Neuronal stem cell (in vitro differentiated cells): ENCODE measurements around the gene SNRNP70.
"Not testable (repeated sequence)": the region's sequence is repeated elsewhere in the genome, so short reads cannot be mapped to it uniquely, and the experiment has no call there.

Experiments
- DNase-seq: peaks from one replicate; pipeline ENCODE4 v3.0.0-alpha.2; 2013; ENCODE audit warnings: low spot score
- H2AFZ ChIP-seq: one replicate; pipeline ENCODE4 v1.6.1; 2013; ENCODE audit warnings: mild to moderate bottlenecking, low read length, inconsistent platforms
- H2AK5ac ChIP-seq: 2 replicates; pipeline ENCODE4 v1.6.1; 2013; ENCODE audit warnings: low read depth, mild to moderate bottlenecking, inconsistent platforms, low read length, moderate library complexity, mixed read lengths
- H2BK120ac ChIP-seq: 2 replicates; pipeline ENCODE4 v1.6.1; 2013; ENCODE audit warnings: low read depth, mild to moderate bottlenecking, inconsistent platforms, low read length, moderate library complexity, mixed read lengths
- H2BK12ac ChIP-seq: one replicate; pipeline ENCODE4 v1.6.1; 2013; ENCODE audit warnings: low read length, inconsistent platforms
- H2BK15ac ChIP-seq: 2 replicates; pipeline ENCODE4 v1.6.1; 2013; ENCODE audit warnings: mild to moderate bottlenecking, low read length, inconsistent platforms, mixed read lengths
- H2BK5ac ChIP-seq: one replicate; pipeline ENCODE4 v1.6.1; 2013; ENCODE audit warnings: inconsistent platforms, mild to moderate bottlenecking, low read length, moderate library complexity
- H3K14ac ChIP-seq: one replicate; pipeline ENCODE4 v1.6.1; 2013; ENCODE audit warnings: low read length, inconsistent platforms
- H3K18ac ChIP-seq: 2 replicates; pipeline ENCODE4 v1.6.1; 2013; ENCODE audit warnings: low read length, inconsistent platforms
- H3K23ac ChIP-seq: 2 replicates; pipeline ENCODE4 v1.6.1; 2013; ENCODE audit warnings: low read depth, mild to moderate bottlenecking, mixed read lengths, low read length, inconsistent platforms; ENCODE audit not compliant: poor library complexity
- H3K27ac ChIP-seq: replicated peaks from 3 replicates; pipeline ENCODE4 v1.5.1; 2013; ENCODE audit warnings: low read length, inconsistent platforms
- H3K27me3 ChIP-seq, 3 experiments: 2 replicates each; pipeline ENCODE4 v1.6.1; 2013; ENCODE audit warnings: low read length in 3 of 3, mild to moderate bottlenecking in 2 of 3, inconsistent platforms in 1 of 3, low read depth in 1 of 3, mixed read lengths in 1 of 3, moderate library complexity in 1 of 3; ENCODE audit not compliant: control insufficient read depth in 3 of 3, insufficient read depth in 3 of 3
- H3K36me3 ChIP-seq, 2 donors: replicated peaks in 1 of 2; 2 replicates each; pipeline ENCODE4 v1.6.1; 2013; ENCODE audit warnings: low read length in 2 of 2; ENCODE audit not compliant: control insufficient read depth in 2 of 2, insufficient read depth in 2 of 2
- H3K4ac ChIP-seq: 2 replicates; pipeline ENCODE4 v1.6.1; 2013; ENCODE audit warnings: inconsistent platforms, mild to moderate bottlenecking, low read length, moderate library complexity
- H3K4me1 ChIP-seq, 2 donors: 1 replicate in 1 of 2; 2 replicates in 1 of 2; pipeline ENCODE4 v1.6.1; 2013; ENCODE audit warnings: low read length in 2 of 2, low read depth in 1 of 2; ENCODE audit not compliant: control insufficient read depth in 2 of 2, insufficient read depth in 1 of 2
- H3K4me2 ChIP-seq: one replicate; pipeline ENCODE4 v1.6.1; 2013; ENCODE audit warnings: mild to moderate bottlenecking, low read length, inconsistent platforms; ENCODE audit not compliant: insufficient read depth, poor library complexity, severe bottlenecking
- H3K4me3 ChIP-seq, 2 donors: 2 replicates each; pipeline ENCODE4 v1.5.1; 2013; ENCODE audit warnings: low read length in 2 of 2, mild to moderate bottlenecking in 2 of 2, inconsistent platforms in 1 of 2, moderate library complexity in 1 of 2
- H3K79me1 ChIP-seq: one replicate; pipeline ENCODE4 v1.6.1; 2013; ENCODE audit warnings: low read depth, mild to moderate bottlenecking, inconsistent platforms, low read length, moderate library complexity
- H3K9ac ChIP-seq: one replicate; pipeline ENCODE4 v1.6.1; 2013; ENCODE audit warnings: mild to moderate bottlenecking, low read depth, low read length, inconsistent platforms; ENCODE audit not compliant: poor library complexity
- H3K9me3 ChIP-seq, 2 donors: replicated peaks in 1 of 2; 2 replicates each; pipeline versions ENCODE3 to v1.6.1; 2013; ENCODE audit warnings: low read length in 2 of 2, mild to moderate bottlenecking in 2 of 2, inconsistent platforms in 1 of 2, low read depth in 1 of 2, mixed read lengths in 1 of 2, moderate library complexity in 1 of 2; ENCODE audit not compliant: control insufficient read depth in 2 of 2, insufficient read depth in 1 of 2
- H4K8ac ChIP-seq: one replicate; pipeline ENCODE4 v1.6.1; 2013; ENCODE audit warnings: low read depth, mild to moderate bottlenecking, inconsistent platforms, low read length, moderate library complexity
- H4K91ac ChIP-seq: one replicate; pipeline ENCODE4 v1.6.1; 2013; ENCODE audit warnings: low read length, low read depth, mild to moderate bottlenecking, inconsistent platforms; ENCODE audit not compliant: poor library complexity
- WGBS, 2 donors: extraction: QIAGEN DNeasy Blood & Tissue Kit; methylation state at CpG; one replicate each; pipeline ENCODE4 v1.1.7; 2013; ENCODE audit warnings: missing lambda C conversion rate in 2 of 2, mixed read lengths in 1 of 2; ENCODE audit not compliant: insufficient read length in 2 of 2, insufficient replicate concordance in 1 of 2; ENCODE audit errors: extremely low coverage in 2 of 2; 5-methylcytosine and 5-hydroxymethylcytosine counted together

SNRNP70 gene

GRCh38 chr19:49142866-49143335 is 57.6 kb downstream of the SNRNP70 start:
- Histone ChIP-seq H3K4me3 (peak overlapping the region; percentile 77 to 92), H3K4me2 (peak overlapping the region; percentile 100), H2AK5ac (no peak overlapping the region), H3K36me3 (no peaks in the 10 kb centered on the region), H2AFZ (peak overlapping the region; percentile 94), H3K4ac (peak overlapping the region; percentile 93), H2BK5ac (no peak overlapping the region), H3K79me1 (no peaks in the 10 kb centered on the region), H4K91ac (no peak overlapping the region), H3K23ac (peak overlapping the region; percentile 86), H3K4me1 (peaks cover 9 to 12% of the 10 kb centered on the region in 2 donors), H3K9me3 (no peaks in the 10 kb centered on the region), H4K8ac (peak overlapping the region; percentile 54), H3K27ac (no peak overlapping the region), H2BK15ac (no peak overlapping the region), H3K27me3 (peaks cover 0 to 1% (median 0%) of the 10 kb centered on the region in 3 experiments), H2BK12ac (no peak overlapping the region), H2BK120ac (no peak overlapping the region), H3K14ac (peak overlapping the region; percentile 90), H3K18ac (peak overlapping the region; percentile 94), H3K9ac (peak overlapping the region; percentile 97)
- WGBS, 2 donors, result no CpG with 5 or more reads among the region's 21 CpGs
- peak; percentile 90 for DNase-seq

DNA sequence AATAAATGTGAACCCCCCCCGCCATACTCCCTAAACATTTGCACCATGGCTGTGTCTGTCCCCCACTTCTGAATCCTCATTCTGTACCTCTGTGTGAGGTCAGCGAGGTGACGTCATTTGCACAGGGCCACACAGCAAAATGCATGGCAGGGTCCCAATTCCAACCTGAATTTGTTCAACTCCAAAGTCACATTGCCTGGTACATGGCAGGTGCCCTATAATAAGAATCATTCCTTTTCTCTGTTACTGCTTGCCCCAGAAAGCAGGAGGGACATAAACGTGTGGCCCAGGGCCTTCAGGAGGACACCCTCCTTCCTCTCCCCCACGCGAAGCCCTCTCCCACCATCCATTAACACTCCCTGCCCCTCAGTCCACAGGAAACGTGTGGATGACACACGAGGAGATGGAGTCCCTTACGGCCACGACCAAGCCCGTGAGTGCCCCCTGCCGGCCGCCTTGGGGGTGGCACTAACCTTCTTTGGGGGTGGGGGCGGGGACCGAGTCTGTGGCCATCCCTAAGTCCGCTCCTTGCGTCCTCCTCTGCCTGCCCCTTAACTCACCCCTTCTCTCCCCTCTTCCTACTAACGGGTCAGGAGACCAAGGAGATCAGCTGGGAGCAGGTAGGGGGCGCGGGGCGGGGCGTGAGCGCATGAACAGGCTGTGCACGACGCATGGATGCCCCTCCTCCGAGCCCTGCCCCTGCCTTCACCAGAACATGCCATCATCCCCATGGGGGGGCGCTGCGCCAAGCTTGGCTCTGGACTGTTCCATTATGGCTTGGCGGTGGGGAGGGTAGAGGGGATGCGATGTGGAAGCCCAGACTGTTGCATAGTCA is 60.5 kb downstream of the SNRNP70 start:
- no peaks in the 10 kb centered on the region for H3K36me3 ChIP-seq
- peak overlapping the region; percentile 64 for H3K9ac ChIP-seq
- no peak overlapping the region for H2BK120ac ChIP-seq
- H3K4me1 ChIP-seq, result peaks cover 15 to 18% of the 10 kb centered on the region in 2 donors
- H2BK12ac ChIP-seq, result no peak overlapping the region
- H2BK15ac ChIP-seq, result peak overlapping the region; percentile 10
- H2AFZ ChIP-seq, result peak overlapping the region; percentile 91
- H2BK5ac ChIP-seq, result no peak overlapping the region
- peak overlapping the region; percentile 32 for H3K14ac ChIP-seq
- no peak overlapping the region for H2AK5ac ChIP-seq
- no peak overlapping the region for H3K4ac ChIP-seq
- peak overlapping the region; percentile 68 for H3K4me2 ChIP-seq
- H3K23ac ChIP-seq, result peak overlapping the region; percentile 9
- peak overlapping the region; percentile 58 for H3K18ac ChIP-seq
- no peaks in the 10 kb centered on the region for H3K9me3 ChIP-seq
- WGBS, 2 donors, result no CpG with 5 or more reads among the region's 30 CpGs
- no peak overlapping the region for H4K8ac ChIP-seq
- peak overlapping the region; percentile 82 for H3K27ac ChIP-seq
- H4K91ac ChIP-seq, result no peak overlapping the region
- peaks cover 0 to 1% (median 0%) of the 10 kb centered on the region in 3 experiments for H3K27me3 ChIP-seq
- DNase-seq, result peak; percentile 98
- no peaks in the 10 kb centered on the region for H3K79me1 ChIP-seq
- peak overlapping the region; percentile 38 to 65 for H3K4me3 ChIP-seq

- H3K4me3 ChIP-seq, result peak overlapping the region; percentile 15 to 65
- not testable (repeated sequence) for H3K9me3 ChIP-seq
These were observed 61.1 kb downstream of the SNRNP70 start for GRCh38 chr19:49146408-49146770.

DNA sequence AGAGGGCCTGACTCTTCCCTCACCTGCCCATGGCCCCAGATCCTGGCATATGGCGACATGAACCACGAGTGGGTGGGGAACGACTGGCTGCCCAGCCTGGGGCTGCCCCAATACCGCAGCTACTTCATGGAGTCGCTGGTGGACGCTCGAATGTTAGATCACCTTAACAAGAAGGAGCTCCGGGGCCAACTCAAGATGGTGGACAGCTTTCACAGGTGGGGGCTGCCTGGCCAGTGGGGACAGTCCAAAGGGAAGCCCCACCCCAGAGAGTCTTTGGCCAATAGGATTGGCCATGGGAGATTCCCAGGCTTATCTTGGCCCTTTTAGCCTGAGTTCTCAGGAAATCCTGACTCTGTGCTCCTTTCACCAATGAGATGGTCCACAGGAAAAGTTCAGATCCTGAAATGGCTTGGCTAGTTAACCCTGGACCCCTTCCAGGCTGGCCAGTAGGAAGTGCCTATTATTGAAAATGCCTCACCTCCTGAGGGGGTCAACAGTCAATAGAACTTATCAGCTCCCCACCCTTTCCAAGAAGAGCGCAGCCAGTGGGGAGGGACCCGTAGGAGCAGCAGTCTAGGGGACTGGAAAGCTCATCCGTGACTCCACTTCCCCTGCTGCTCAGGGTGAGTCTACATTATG is 62.9 kb downstream of the SNRNP70 start:
- Histone ChIP-seq H3K4me3 (no peak overlapping the region), H3K9ac (no peak overlapping the region), H3K4me1 (peaks cover 16 to 18% of the 10 kb centered on the region in 2 donors), H2BK5ac (no peak overlapping the region), H2AK5ac (no peak overlapping the region), H3K9me3 (no peaks in the 10 kb centered on the region), H3K27me3 (peaks cover 0 to 14% (median 0%) of the 10 kb centered on the region in 3 experiments), H4K91ac (no peak overlapping the region), H4K8ac (no peak overlapping the region), H3K36me3 (no peaks in the 10 kb centered on the region), H3K79me1 (no peaks in the 10 kb centered on the region), H3K27ac (no peak overlapping the region), H2AFZ (no peak overlapping the region), H3K4me2 (peak overlapping the region; percentile 90), H3K18ac (no peak overlapping the region), H3K14ac (no peak overlapping the region), H2BK120ac (no peak overlapping the region), H2BK15ac (no peak overlapping the region), H2BK12ac (peak overlapping the region; percentile 24), H3K4ac (no peak overlapping the region), H3K23ac (no peak overlapping the region)
- DNase-seq, result no peak
- WGBS, 2 donors, result no CpG with 5 or more reads among the region's 11 CpGs

More at GRCh38 chr19:49146408-49146770, 61.1 kb downstream of the SNRNP70 start:
- peak overlapping the region; percentile 58 for H3K18ac ChIP-seq
- not testable (repeated sequence) for H4K91ac ChIP-seq, H3K14ac ChIP-seq, H3K36me3 ChIP-seq, H3K27me3 ChIP-seq, H2BK5ac ChIP-seq, H4K8ac ChIP-seq, H3K79me1 ChIP-seq, DNase-seq, H2BK12ac ChIP-seq, H2AK5ac ChIP-seq, H2BK120ac ChIP-seq, H2BK15ac ChIP-seq, H3K4ac ChIP-seq, H3K9ac ChIP-seq
- H2AFZ ChIP-seq, result peak overlapping the region; percentile 91
- peak overlapping the region; percentile 68 for H3K4me2 ChIP-seq
- peak overlapping the region; percentile 9 for H3K23ac ChIP-seq
- H3K27ac ChIP-seq, result peak overlapping the region; percentile 82
- H3K4me1 ChIP-seq, result peaks cover 18 to 19% of the 10 kb centered on the region in 2 donors
- WGBS, 2 donors, result no CpG with 5 or more reads among the region's 7 CpGs
